Memory B cell (primary cell): ENCODE data around the gene C12orf43.

ENCODE experiments used
- ATAC-seq: fragments of 150-1000 bp; cut with Tn5 transposase; 2 replicates; pipeline ENCODE4 v1.10.0; 2021; ENCODE audit warnings: low read depth, mild to moderate bottlenecking, moderate library complexity
- DNase-seq, 2 donors: peaks; one replicate each; pipeline ENCODE4 v3.0.0; 2022; ENCODE audit warnings: low spot score in 2 of 2
- H3K27ac Mint-ChIP-seq: one replicate; pipeline ENCODE4 v1.8.0; 2022; ENCODE audit warnings: mild to moderate bottlenecking, moderate library complexity, mixed read lengths
- H3K27me3 Mint-ChIP-seq: one replicate; pipeline ENCODE4 v1.8.0; 2022; ENCODE audit warnings: mixed read lengths
- H3K36me3 Mint-ChIP-seq: one replicate; pipeline ENCODE4 v1.8.0; 2022; ENCODE audit warnings: mild to moderate bottlenecking, mixed read lengths
- H3K4me1 Mint-ChIP-seq: one replicate; pipeline ENCODE4 v1.8.0; 2022; ENCODE audit warnings: mixed read lengths
- H3K4me3 Mint-ChIP-seq: one replicate; pipeline ENCODE4 v1.8.0; 2022; ENCODE audit warnings: mild to moderate bottlenecking, moderate library complexity, mixed read lengths
- H3K9me3 Mint-ChIP-seq: one replicate; pipeline ENCODE4 v1.8.0; 2022; ENCODE audit warnings: mixed read lengths

The C12orf43 gene

GRCh38 chr12:121043067-121043466 is 26.8 kb upstream of the C12orf43 start:
- ATAC-seq: no peak
- Mint-ChIP-seq H3K36me3 (no peaks in the 10 kb centered on the region), H3K4me3 (no peak overlapping the region), H3K4me1 (peaks cover 10% of the 10 kb centered on the region), H3K27ac (no peak overlapping the region), H3K9me3 (no peaks in the 10 kb centered on the region), H3K27me3 (peaks cover 33% of the 10 kb centered on the region)
- no peak for DNase-seq

DNA sequence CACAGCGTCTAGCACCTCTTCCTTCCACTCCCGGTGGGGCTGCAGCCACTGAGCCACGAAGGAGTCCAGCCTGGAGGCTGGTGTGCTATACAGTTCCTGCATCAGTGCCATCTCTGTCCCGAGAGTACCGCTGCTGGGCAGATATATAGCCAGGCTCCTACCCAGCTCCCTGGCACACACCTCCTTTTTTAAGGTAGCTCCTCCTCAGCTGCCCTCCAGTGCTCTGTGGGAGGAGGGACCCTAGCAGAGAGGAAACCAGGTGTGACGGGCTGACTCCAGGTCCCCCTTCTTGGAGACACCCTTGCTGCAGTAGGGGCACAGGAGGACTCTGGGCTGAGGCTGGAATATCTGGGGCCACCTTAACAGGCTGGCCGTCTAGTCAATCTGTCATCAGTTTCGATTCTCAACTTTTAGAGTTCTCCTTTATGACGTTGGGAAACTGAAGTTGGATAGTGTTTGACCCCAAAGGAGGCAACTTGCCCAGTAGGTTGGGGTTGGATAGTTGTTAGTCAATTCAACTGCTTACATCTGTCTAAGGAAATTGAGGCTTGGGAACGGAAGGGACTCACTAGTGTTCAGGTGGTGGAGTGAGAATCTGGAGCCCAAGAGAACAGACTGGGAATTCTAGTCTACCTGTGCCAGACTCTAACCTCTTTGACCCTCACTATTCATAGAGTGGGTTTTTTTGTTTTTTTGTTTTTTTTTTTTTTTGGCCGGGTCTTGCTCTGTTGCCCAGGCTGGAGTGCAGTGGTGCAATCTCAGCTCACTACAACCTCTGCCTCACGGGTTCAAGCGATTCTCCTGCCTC is 22.8 kb upstream of the C12orf43 start, which contains the start of gene OASL:
OASL (minus strand) TSS at position 386 of the 808 bp plus-strand sequence; CDS start at position 111, 275 bp downstream.
- peak within 1 kb of the TSS; percentile 35 for H3K27ac Mint-ChIP-seq
- peaks cover 30% of the 10 kb centered on the region for H3K27me3 Mint-ChIP-seq
- peak; percentile 23 to 46 for DNase-seq
- peak within 1 kb of the TSS; percentile 92 for H3K4me3 Mint-ChIP-seq
- no peaks in the 10 kb centered on the region for H3K9me3 Mint-ChIP-seq
- peak; percentile 79 for ATAC-seq
- no peaks in the 10 kb centered on the region for H3K36me3 Mint-ChIP-seq
- peaks cover 16% of the 10 kb centered on the region for H3K4me1 Mint-ChIP-seq

- DNase-seq (no peak), ATAC-seq (no peak)
- peaks cover 23% of the 10 kb centered on the region for H3K27me3 Mint-ChIP-seq
- no peaks in the 10 kb centered on the region for H3K9me3 Mint-ChIP-seq
- no peaks in the 10 kb centered on the region for H3K36me3 Mint-ChIP-seq
- no peak overlapping the region for H3K27ac Mint-ChIP-seq
- peaks cover 16% of the 10 kb centered on the region for H3K4me1 Mint-ChIP-seq
- no peak overlapping the region for H3K4me3 Mint-ChIP-seq
These were observed 20.6 kb upstream of the C12orf43 start for GRCh38 chr12:121036810-121037326.

DNA sequence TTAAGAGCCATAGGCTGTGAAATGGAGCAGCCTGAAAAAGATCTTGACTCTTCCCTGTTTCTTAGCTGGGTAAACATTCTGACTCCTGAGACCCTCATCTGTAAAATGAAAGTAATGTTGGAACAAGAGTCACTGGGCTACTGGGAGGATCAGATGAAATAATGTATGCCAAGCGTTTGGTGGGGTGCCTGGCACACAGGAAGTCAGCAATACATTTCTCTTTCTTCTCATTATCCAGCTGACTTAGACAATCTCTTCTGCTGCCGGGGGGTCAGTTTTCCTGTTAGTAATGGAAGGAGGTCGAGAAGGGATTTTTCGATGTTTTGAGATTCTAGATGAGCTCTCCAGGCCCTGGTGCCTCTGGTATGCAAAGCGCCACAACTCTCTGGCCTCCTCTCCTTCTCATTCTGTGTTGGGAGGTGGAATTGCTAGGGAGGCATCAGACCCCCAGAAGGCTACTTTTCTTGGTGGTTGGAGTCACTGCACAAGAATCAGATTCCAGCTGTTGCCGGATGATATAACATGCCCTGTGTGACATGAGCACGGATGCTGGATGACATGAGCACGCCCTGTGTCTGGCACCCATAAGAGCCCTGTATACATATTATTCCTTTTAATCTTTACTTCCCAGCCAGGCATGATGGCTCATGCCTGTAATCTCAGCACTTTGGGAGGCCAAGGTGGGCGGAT is 18.5 kb upstream of the C12orf43 start:
- ATAC-seq (no peak), DNase-seq (no peak)
- H3K27ac Mint-ChIP-seq: no peak overlapping the region
- peaks cover 16% of the 10 kb centered on the region for H3K4me1 Mint-ChIP-seq
- H3K9me3 Mint-ChIP-seq: no peaks in the 10 kb centered on the region
- H3K4me3 Mint-ChIP-seq: no peak overlapping the region
- H3K27me3 Mint-ChIP-seq: peaks cover 14% of the 10 kb centered on the region
- H3K36me3 Mint-ChIP-seq: no peaks in the 10 kb centered on the region

- no peaks in the 10 kb centered on the region for H3K9me3 Mint-ChIP-seq
- H3K27ac Mint-ChIP-seq: no peak overlapping the region
- H3K4me1 Mint-ChIP-seq: peaks cover 11% of the 10 kb centered on the region
- ATAC-seq (no peak), DNase-seq (no peak)
- H3K4me3 Mint-ChIP-seq: no peak overlapping the region
- H3K36me3 Mint-ChIP-seq: no peaks in the 10 kb centered on the region
- peaks cover 12% of the 10 kb centered on the region for H3K27me3 Mint-ChIP-seq
These were observed 17.5 kb upstream of the C12orf43 start for GRCh38 chr12:121033625-121034349.

- Mint-ChIP-seq H3K27ac (no peak overlapping the region), H3K9me3 (no peaks in the 10 kb centered on the region), H3K4me1 (no peaks in the 10 kb centered on the region), H3K4me3 (no peak overlapping the region), H3K36me3 (no peaks in the 10 kb centered on the region), H3K27me3 (peaks cover 12% of the 10 kb centered on the region)
- ATAC-seq (no peak), DNase-seq (no peak)
These were observed 14.4 kb upstream of the C12orf43 start for GRCh38 chr12:121030576-121031212.

DNA sequence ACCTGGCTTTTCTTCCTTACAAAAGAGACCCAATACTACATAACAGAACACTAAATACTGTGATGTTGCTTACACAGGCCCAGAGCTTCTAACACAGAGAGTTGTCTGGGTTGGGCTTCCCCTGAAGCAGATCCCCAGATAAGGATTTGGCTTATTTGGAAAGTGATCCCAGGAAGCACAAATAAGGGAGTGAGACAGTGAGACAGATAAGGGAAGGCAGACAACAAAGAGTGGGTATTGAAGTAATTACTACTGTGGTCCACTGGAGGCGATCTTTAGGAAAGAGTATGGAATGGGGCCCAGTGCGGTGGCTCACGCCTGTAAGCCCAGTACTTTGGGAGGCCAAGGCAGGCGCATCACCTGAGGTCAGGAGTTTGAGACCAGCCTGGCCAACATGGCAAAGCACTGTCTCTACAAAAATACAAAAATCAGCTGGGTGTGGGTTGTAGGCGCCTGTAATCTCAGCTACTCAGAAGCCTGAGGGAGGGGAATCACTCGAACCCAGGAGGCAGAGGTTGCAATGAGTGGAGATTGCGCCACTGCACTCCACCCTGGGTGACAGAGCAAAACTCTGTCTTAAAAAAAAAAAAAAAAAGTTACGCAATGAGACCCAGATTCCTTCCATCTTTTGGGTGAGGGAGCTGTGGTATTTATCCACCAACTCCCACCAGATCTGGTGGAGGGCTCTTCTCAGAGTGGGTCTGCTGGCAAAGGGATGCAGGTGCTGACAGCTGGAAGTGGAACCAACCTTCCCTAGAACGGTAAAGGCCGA is 10.2 kb upstream of the C12orf43 start:
- H3K4me3 Mint-ChIP-seq: no peak overlapping the region
- H3K36me3 Mint-ChIP-seq: peaks cover 1% of the 10 kb centered on the region
- H3K27ac Mint-ChIP-seq: no peak overlapping the region
- no peaks in the 10 kb centered on the region for H3K9me3 Mint-ChIP-seq
- H3K4me1 Mint-ChIP-seq: no peaks in the 10 kb centered on the region
- DNase-seq (no peak), ATAC-seq (no peak)
- peaks cover 3% of the 10 kb centered on the region for H3K27me3 Mint-ChIP-seq

GRCh38 chr12:121025442-121026226 is 9.3 kb upstream of the C12orf43 start:
- H3K36me3 Mint-ChIP-seq: peaks cover 1% of the 10 kb centered on the region
- ATAC-seq (no peak), DNase-seq (no peak)
- H3K9me3 Mint-ChIP-seq: no peaks in the 10 kb centered on the region
- H3K4me1 Mint-ChIP-seq: no peaks in the 10 kb centered on the region
- H3K27me3 Mint-ChIP-seq: peaks cover 3% of the 10 kb centered on the region
- H3K27ac Mint-ChIP-seq: no peak overlapping the region
- no peak overlapping the region for H3K4me3 Mint-ChIP-seq

DNA sequence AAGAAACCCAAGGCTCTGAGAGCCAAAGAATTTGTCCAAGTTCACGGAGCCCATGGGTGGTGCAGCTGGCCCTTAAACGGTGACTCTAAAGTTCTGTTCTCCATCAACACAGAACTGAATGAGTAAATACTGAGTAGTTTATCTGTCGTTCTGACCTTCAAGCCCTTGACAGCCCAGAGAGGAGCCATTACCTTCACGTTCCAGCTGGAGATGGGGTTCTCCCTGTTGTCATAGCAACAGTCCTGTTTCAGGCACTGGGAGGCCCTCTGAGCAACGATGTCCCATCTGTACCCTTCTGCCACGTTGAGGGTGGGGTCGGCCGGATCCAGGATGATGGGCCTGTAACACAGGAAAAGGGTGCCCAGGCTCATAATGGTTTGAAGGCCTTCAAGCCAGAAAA is 7.5 kb upstream of the C12orf43 start:
- ATAC-seq (no peak), DNase-seq (no peak)
- H3K27ac Mint-ChIP-seq: no peak overlapping the region
- H3K4me3 Mint-ChIP-seq: no peak overlapping the region
- H3K9me3 Mint-ChIP-seq: no peaks in the 10 kb centered on the region
- peaks cover 3% of the 10 kb centered on the region for H3K27me3 Mint-ChIP-seq
- H3K36me3 Mint-ChIP-seq: peaks cover 1% of the 10 kb centered on the region
- H3K4me1 Mint-ChIP-seq: no peaks in the 10 kb centered on the region

- H3K4me1 Mint-ChIP-seq: no peaks in the 10 kb centered on the region
- H3K36me3 Mint-ChIP-seq: peaks cover 1% of the 10 kb centered on the region
- no peaks in the 10 kb centered on the region for H3K9me3 Mint-ChIP-seq
- no peak overlapping the region for H3K4me3 Mint-ChIP-seq
- H3K27me3 Mint-ChIP-seq: peaks cover 3% of the 10 kb centered on the region
- DNase-seq (no peak), ATAC-seq (no peak)
- H3K27ac Mint-ChIP-seq: no peak overlapping the region
These were observed 6.4 kb upstream of the C12orf43 start for GRCh38 chr12:121022713-121023112.

DNA sequence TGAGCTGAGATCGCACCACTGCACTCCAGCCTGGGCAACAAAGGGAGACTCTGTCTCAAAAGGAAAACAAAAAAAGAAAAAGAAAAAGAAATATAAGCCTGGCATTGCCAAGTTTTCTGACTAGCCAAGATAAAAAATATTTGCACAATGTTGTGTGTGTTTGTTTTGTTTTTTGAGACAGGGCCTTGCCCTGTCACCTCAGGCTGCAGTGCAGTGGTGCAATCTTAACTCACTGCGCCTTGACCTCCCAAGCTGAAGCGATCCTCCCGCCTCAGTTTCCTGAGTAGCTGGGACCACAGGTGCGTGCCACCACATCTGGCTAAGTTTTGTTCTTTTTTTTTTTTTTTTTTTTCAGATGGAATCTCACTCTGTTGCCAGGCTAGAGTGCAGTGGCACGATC is 5.5 kb upstream of the C12orf43 start:
- H3K9me3 Mint-ChIP-seq: no peaks in the 10 kb centered on the region
- H3K27ac Mint-ChIP-seq: no peak overlapping the region
- no peak for ATAC-seq
- H3K36me3 Mint-ChIP-seq: peaks cover 1% of the 10 kb centered on the region
- H3K27me3 Mint-ChIP-seq: peaks cover 3% of the 10 kb centered on the region
- DNase-seq: no peak
- H3K4me1 Mint-ChIP-seq: no peaks in the 10 kb centered on the region
- no peak overlapping the region for H3K4me3 Mint-ChIP-seq

DNA sequence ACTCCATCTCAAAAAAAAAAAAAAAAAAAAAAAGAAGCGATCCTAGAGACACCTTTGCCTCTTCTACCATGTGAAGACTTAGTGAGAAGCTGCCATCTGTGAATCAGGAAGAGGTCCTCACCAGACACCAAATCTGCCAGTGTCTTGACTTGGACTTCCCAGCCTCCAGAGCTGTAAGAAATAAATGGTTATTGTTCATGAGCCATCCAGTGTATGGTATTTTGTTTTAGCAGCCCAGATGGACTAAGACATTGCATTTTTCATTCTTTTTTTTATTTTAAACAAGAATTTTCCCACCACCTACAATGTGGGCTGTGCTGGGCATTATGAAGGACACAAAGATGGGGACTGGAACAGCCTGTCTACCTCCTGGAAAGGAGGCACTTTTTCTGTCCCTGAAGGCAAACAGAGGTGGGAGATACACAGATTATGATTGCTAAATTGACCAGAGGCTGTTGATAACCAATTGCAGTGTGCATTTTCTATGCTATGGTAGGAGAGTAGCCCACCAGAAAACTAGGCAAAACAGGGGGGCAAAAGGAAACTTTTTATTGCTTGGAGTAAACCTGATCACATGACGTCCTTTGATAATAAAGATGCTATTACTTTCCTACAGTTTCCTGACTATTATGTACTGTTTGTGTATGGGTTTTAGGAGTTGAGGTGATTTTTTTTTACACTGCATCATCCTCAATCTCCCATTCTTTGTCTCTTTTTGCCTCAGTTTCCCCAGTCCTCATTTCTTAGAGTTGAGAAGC is 2.8 kb upstream of the C12orf43 start:
- no peak overlapping the region for H3K4me3 Mint-ChIP-seq
- DNase-seq (no peak), ATAC-seq (no peak)
- H3K27me3 Mint-ChIP-seq: no peaks in the 10 kb centered on the region
- H3K9me3 Mint-ChIP-seq: no peaks in the 10 kb centered on the region
- peaks cover 1% of the 10 kb centered on the region for H3K36me3 Mint-ChIP-seq
- no peak overlapping the region for H3K27ac Mint-ChIP-seq
- H3K4me1 Mint-ChIP-seq: peaks cover 11% of the 10 kb centered on the region
